ENCODE results near the gene HNRNPU.

Gene HNRNPU

GRCh38 chr1:244858357-244858756, 6.0 kb downstream of the HNRNPU start:
- TF ChIP-seq CTCF (conservative IDR thresholded peaks at IDR 0.05; ENCODE audit: control insufficient read depth, insufficient read depth, low read depth, low read length): no peak
- DNase-seq (ENCODE audit: low read depth): no peak
- H3K4me3 ChIP-seq (ENCODE audit: control insufficient read depth, low read depth, low read length): no peak overlapping the region

- no peak overlapping the region for H3K4me3 ChIP-seq (ENCODE audit: control insufficient read depth, low read depth, low read length)
- no peak for DNase-seq (ENCODE audit: low read depth)
- TF ChIP-seq CTCF (conservative IDR thresholded peaks at IDR 0.05; ENCODE audit: control insufficient read depth, insufficient read depth, low read depth, low read length): no peak
Measured at GRCh38 chr1:244857761-244858160, 6.6 kb downstream of the HNRNPU start.

- no peak for DNase-seq (ENCODE audit: low read depth)
Measured at GRCh38 chr1:244854865-244855578, 9.3 kb downstream of the HNRNPU start.

GRCh38 chr1:244854166-244854565, 10.2 kb downstream of the HNRNPU start:
- DNase-seq (ENCODE audit: low read depth): no peak
- H3K4me3 ChIP-seq (ENCODE audit: control insufficient read depth, low read depth, low read length): no peak overlapping the region
- TF ChIP-seq CTCF (conservative IDR thresholded peaks at IDR 0.05; ENCODE audit: control insufficient read depth, insufficient read depth, low read depth, low read length): no peak

More at GRCh38 chr1:244854865-244855578, 9.3 kb downstream of the HNRNPU start:
- TF ChIP-seq CTCF (conservative IDR thresholded peaks at IDR 0.05; ENCODE audit: control insufficient read depth, insufficient read depth, low read depth, low read length): no peak
- no peak overlapping the region for H3K4me3 ChIP-seq (ENCODE audit: control insufficient read depth, low read depth, low read length)

GRCh38 chr1:244852694-244853093, 11.6 kb downstream of the HNRNPU start:
- DNase-seq (ENCODE audit: low read depth): no peak
- no peak overlapping the region for H3K4me3 ChIP-seq (ENCODE audit: control insufficient read depth, low read depth, low read length)
- no peak for TF ChIP-seq CTCF (conservative IDR thresholded peaks at IDR 0.05; ENCODE audit: control insufficient read depth, insufficient read depth, low read depth, low read length)

GRCh38 chr1:244851546-244852231, 12.7 kb downstream of the HNRNPU start:
- H3K4me3 ChIP-seq (ENCODE audit: control insufficient read depth, low read depth, low read length): no peak overlapping the region
- DNase-seq (ENCODE audit: low read depth): no peak
- TF ChIP-seq CTCF (conservative IDR thresholded peaks at IDR 0.05; ENCODE audit: control insufficient read depth, insufficient read depth, low read depth, low read length): no peak
